Measurements from ENCODE around the gene GEMIN7. TPM values are rescaled to one million over a fixed set of nuclear protein-coding genes. Genes with fewer than 3 reads are reported as not detected.

Gene GEMIN7
- total and polyA plus RNA-seq, 4 donors: 10.0 to 25.2 (median 19.4) TPM

GRCh38 chr19:45082170-45082569, 3.1 kb downstream of the GEMIN7 start:
- Histone ChIP-seq H3K9ac (ENCODE audit: low read depth in 1 of 2, low read length in 2 of 2) (no peak overlapping the region), H3K9me3 (ENCODE audit: control insufficient read depth in 4 of 4, low read length in 3 of 4) (no peaks in the 10 kb centered on the region), H3K36me3 (ENCODE audit: control insufficient read depth in 4 of 4, insufficient read depth in 3 of 4, low read depth in 1 of 4, low read length in 3 of 4) (peaks cover 0 to 10% (median 6%) of the 10 kb centered on the region in 4 donors), H3K27me3 (ENCODE audit: control insufficient read depth in 4 of 4, insufficient read depth in 4 of 4, low read length in 3 of 4) (no peaks in the 10 kb centered on the region), H3K4me3 (ENCODE audit: low read depth in 1 of 3, low read length in 3 of 3) (no peak overlapping the region), H3K27ac (ENCODE audit: low read depth in 1 of 2, low read length in 2 of 2) (no peak overlapping the region), H3K4me1 (ENCODE audit: control insufficient read depth in 4 of 4, insufficient read depth in 4 of 4, low read length in 3 of 4) (peaks cover 4 to 20% (median 13%) of the 10 kb centered on the region in 4 donors)
- WGBS: 95% methylated on average over 5 of the region's 5 CpGs
- no peak for DNase-seq (ENCODE audit: low spot score)
- TF ChIP-seq GABPA (IDR thresholded peaks at IDR 0.05 in 1 of 2, conservative IDR thresholded peaks at IDR 0.05 in 1 of 2): no peak

GRCh38 chr19:45086480-45086879, 7.4 kb downstream of the GEMIN7 start:
- peaks cover 0 to 12% (median 9%) of the 10 kb centered on the region in 4 donors for H3K4me1 ChIP-seq (ENCODE audit: control insufficient read depth in 4 of 4, insufficient read depth in 4 of 4, low read length in 3 of 4)

GRCh38 chr19:45087531-45087930, 8.5 kb downstream of the GEMIN7 start:
- Histone ChIP-seq H3K4me1 (ENCODE audit: control insufficient read depth in 4 of 4, insufficient read depth in 4 of 4, low read length in 3 of 4) (peaks cover 0 to 19% (median 13%) of the 10 kb centered on the region in 4 donors), H3K27ac (ENCODE audit: low read depth in 1 of 2, low read length in 2 of 2) (no peak overlapping the region)

More at GRCh38 chr19:45086480-45086879, 7.4 kb downstream of the GEMIN7 start:
- H3K4me3 ChIP-seq (ENCODE audit: low read depth in 1 of 3, low read length in 3 of 3): no peak overlapping the region
- TF ChIP-seq MAX (IDR thresholded peaks at IDR 0.05) (no peak), EGR1 (IDR thresholded peaks at IDR 0.05; ENCODE audit: low read depth in 2 of 2) (no peak), ATF3 (IDR thresholded peaks at IDR 0.05) (no peak), TAF1 (conservative IDR thresholded peaks at IDR 0.05) (no peak)
- no peak for DNase-seq (ENCODE audit: low spot score)
- H3K36me3 ChIP-seq (ENCODE audit: control insufficient read depth in 4 of 4, insufficient read depth in 3 of 4, low read depth in 1 of 4, low read length in 3 of 4): peaks cover 2 to 19% (median 10%) of the 10 kb centered on the region in 4 donors
- 95% methylated on average over 4 of the region's 4 CpGs for WGBS
- H3K27me3 ChIP-seq (ENCODE audit: control insufficient read depth in 4 of 4, insufficient read depth in 4 of 4, low read length in 3 of 4): no peaks in the 10 kb centered on the region
- H3K9me3 ChIP-seq (ENCODE audit: control insufficient read depth in 4 of 4, low read length in 3 of 4): no peaks in the 10 kb centered on the region
- H3K27ac ChIP-seq (ENCODE audit: low read depth in 1 of 2, low read length in 2 of 2): no peak overlapping the region
- no peak overlapping the region for H3K9ac ChIP-seq (ENCODE audit: low read depth in 1 of 2, low read length in 2 of 2)

More at GRCh38 chr19:45087531-45087930, 8.5 kb downstream of the GEMIN7 start:
- Histone ChIP-seq H3K36me3 (ENCODE audit: control insufficient read depth in 4 of 4, insufficient read depth in 3 of 4, low read depth in 1 of 4, low read length in 3 of 4) (peaks cover 0 to 11% (median 5%) of the 10 kb centered on the region in 4 donors), H3K27me3 (ENCODE audit: control insufficient read depth in 4 of 4, insufficient read depth in 4 of 4, low read length in 3 of 4) (no peaks in the 10 kb centered on the region), H3K9me3 (ENCODE audit: control insufficient read depth in 4 of 4, low read length in 3 of 4) (no peaks in the 10 kb centered on the region), H3K9ac (ENCODE audit: low read depth in 1 of 2, low read length in 2 of 2) (no peak overlapping the region), H3K4me3 (ENCODE audit: low read depth in 1 of 3, low read length in 3 of 3) (no peak overlapping the region)
- WGBS: 73% methylated on average over 11 of the region's 11 CpGs
- DNase-seq (ENCODE audit: low spot score): no peak
- TF ChIP-seq FOXA2 (IDR thresholded peaks at IDR 0.05): no peak
- no peak for TF ChIP-seq GABPA (IDR thresholded peaks at IDR 0.05 in 1 of 2, conservative IDR thresholded peaks at IDR 0.05 in 1 of 2)
- TF ChIP-seq FOXA1 (IDR thresholded peaks at IDR 0.05): no peak
- no peak for TF ChIP-seq NR2F2 (IDR thresholded peaks at IDR 0.05)
- no peak for TF ChIP-seq MAX (IDR thresholded peaks at IDR 0.05)
- TF ChIP-seq HNF4A (conservative IDR thresholded peaks at IDR 0.05): no peak
- TF ChIP-seq TAF1 (conservative IDR thresholded peaks at IDR 0.05): no peak
- no peak for TF ChIP-seq EGR1 (IDR thresholded peaks at IDR 0.05; ENCODE audit: low read depth in 2 of 2)
- TF ChIP-seq RAD21 (IDR thresholded peaks at IDR 0.05): no peak
- TF ChIP-seq YY1 (IDR thresholded peaks at IDR 0.05): no peak
- no peak for TF ChIP-seq HNF4G (IDR thresholded peaks at IDR 0.05)
- no peak for TF ChIP-seq JUND (IDR thresholded peaks at IDR 0.05)
- no peak for TF ChIP-seq CTCF (IDR thresholded peaks at IDR 0.05; ENCODE audit: low read depth, low read length, missing input control)
- TF ChIP-seq SP1 (IDR thresholded peaks at IDR 0.05): no peak
- no peak for TF ChIP-seq ATF3 (IDR thresholded peaks at IDR 0.05)
- no peak for TF ChIP-seq REST (IDR thresholded peaks at IDR 0.05)
- no peak for TF ChIP-seq RXRA (IDR thresholded peaks at IDR 0.05)
- TF ChIP-seq ZBTB33 (IDR thresholded peaks at IDR 0.05): no peak
